ENCODE data around the gene SPCS2. TPM values are rescaled to one million over a fixed set of nuclear protein-coding genes. Genes with fewer than 3 reads are reported as not detected.

The SPCS2 gene
- 10 to 100 TPM in 3 of 4 donors, 1 to 10 TPM in 1; 6.4 to 59.9 (median 21.0) TPM for total RNA-seq

GRCh38 chr11:74948898-74949752 is at the start of gene SPCS2, which contains the start of gene XRRA1:
Gene SPCS2 (plus strand): TSS chr11:74949266. CDS start chr11:74949286, 20 bp downstream.
Gene XRRA1 (minus strand): TSS chr11:74949091. CDS start chr11:74940878, 8,213 bp downstream.
- no peaks in the 10 kb centered on the region for H3K36me3 ChIP-seq
- in situ Hi-C loops (cut with MboI; ENCODE audit: low pct_ligation_motif_present in 1 of 4, low pct_unique_long_range_greater_than_20kb in 1 of 4, low sequenced_read_pairs in 3 of 4) (loop anchor here in 3 of 4 donors (25.0 kb wide), 1 partner anchor 288 kb away; the partner anchor contains the start of gene TPBGL (in 3 of the 3)), intact Hi-C loops (cut with DNase I; ENCODE audit: low total_unique reads) (no loop called here)
- peak within 1 kb of the TSS; percentile 84 to 89 (median 86) for H3K27ac ChIP-seq
- peak; percentile 99 for DNase-seq
- H3K27me3 ChIP-seq: no peaks in the 10 kb centered on the region
- TF ChIP-seq POLR2AphosphoS5 (IDR thresholded peaks at IDR 0.05) (peak; percentile 91 to 94 (median 92)), EP300 (IDR thresholded peaks at IDR 0.05; ENCODE audit: low read depth) (no peak), CTCF (IDR thresholded peaks at IDR 0.05) (no peak), POLR2A (IDR thresholded peaks at IDR 0.05) (peak; percentile 84)
- peaks cover 11 to 54% (median 25%) of the 10 kb centered on the region in 4 donors for H3K4me1 ChIP-seq
- WGBS, 2 donors (ENCODE audit: low coverage in 1 of 2): 0 to 1% methylated on average over 5 to 61 of the region's 67 CpGs
- H3K4me3 ChIP-seq: peak within 1 kb of the TSS; percentile 72 to 97 (median 86)
- no peaks in the 10 kb centered on the region for H3K9me3 ChIP-seq

GRCh38 chr11:74902342-74902741 is 46.7 kb upstream of the SPCS2 start:
- no peaks in the 10 kb centered on the region for H3K27me3 ChIP-seq
- no peaks in the 10 kb centered on the region for H3K4me1 ChIP-seq
- H3K4me3 ChIP-seq: no peak overlapping the region
- H3K36me3 ChIP-seq: peaks cover 0 to 15% (median 0%) of the 10 kb centered on the region in 4 donors
- no peak for DNase-seq
- TF ChIP-seq POLR2A (IDR thresholded peaks at IDR 0.05) (no peak), EP300 (IDR thresholded peaks at IDR 0.05; ENCODE audit: low read depth) (no peak), POLR2AphosphoS5 (IDR thresholded peaks at IDR 0.05) (no peak), CTCF (IDR thresholded peaks at IDR 0.05) (no peak)
- peaks cover 25 to 40% of the 10 kb centered on the region in 2 donors for H3K9me3 ChIP-seq
- no peak overlapping the region for H3K27ac ChIP-seq
- 96% methylated on average over 4 of the region's 4 CpGs for WGBS, 2 donors (ENCODE audit: low coverage in 1 of 2)
- intact Hi-C loops (cut with DNase I; ENCODE audit: low total_unique reads) (no loop called here), in situ Hi-C loops (cut with MboI; ENCODE audit: low pct_ligation_motif_present in 1 of 4, low pct_unique_long_range_greater_than_20kb in 1 of 4, low sequenced_read_pairs in 3 of 4) (no loop called here)

GRCh38 chr11:74905326-74905725 is 43.7 kb upstream of the SPCS2 start:
- in situ Hi-C loops (cut with MboI; ENCODE audit: low pct_ligation_motif_present in 1 of 4, low pct_unique_long_range_greater_than_20kb in 1 of 4, low sequenced_read_pairs in 3 of 4) (no loop called here), intact Hi-C loops (cut with DNase I; ENCODE audit: low total_unique reads) (no loop called here)
- H3K4me3 ChIP-seq: no peak overlapping the region
- peaks cover 11 to 18% of the 10 kb centered on the region in 2 donors for H3K9me3 ChIP-seq
- H3K36me3 ChIP-seq: peaks cover 0 to 14% (median 0%) of the 10 kb centered on the region in 4 donors
- TF ChIP-seq EP300 (IDR thresholded peaks at IDR 0.05; ENCODE audit: low read depth) (no peak), POLR2AphosphoS5 (IDR thresholded peaks at IDR 0.05) (no peak), POLR2A (IDR thresholded peaks at IDR 0.05) (no peak), CTCF (IDR thresholded peaks at IDR 0.05) (no peak)
- no peak overlapping the region for H3K27ac ChIP-seq
- no peak for DNase-seq
- no peaks in the 10 kb centered on the region for H3K27me3 ChIP-seq
- WGBS, 2 donors (ENCODE audit: low coverage in 1 of 2): 77 to 83% methylated on average over 2 to 3 of the region's 3 CpGs
- no peaks in the 10 kb centered on the region for H3K4me1 ChIP-seq

- no peaks in the 10 kb centered on the region for H3K27me3 ChIP-seq
- H3K4me1 ChIP-seq: no peaks in the 10 kb centered on the region
- no peak overlapping the region for H3K27ac ChIP-seq
- 64 to 89% methylated on average over 4 of the region's 4 CpGs for WGBS, 2 donors (ENCODE audit: low coverage in 1 of 2)
- DNase-seq: no peak
- H3K36me3 ChIP-seq: peaks cover 0 to 6% (median 0%) of the 10 kb centered on the region in 4 donors
- no peak overlapping the region for H3K4me3 ChIP-seq
- in situ Hi-C loops (cut with MboI; ENCODE audit: low pct_ligation_motif_present in 1 of 4, low pct_unique_long_range_greater_than_20kb in 1 of 4, low sequenced_read_pairs in 3 of 4) (no loop called here), intact Hi-C loops (cut with DNase I; ENCODE audit: low total_unique reads) (no loop called here)
- TF ChIP-seq CTCF (IDR thresholded peaks at IDR 0.05): no peak
- TF ChIP-seq POLR2A (IDR thresholded peaks at IDR 0.05): no peak
- TF ChIP-seq POLR2AphosphoS5 (IDR thresholded peaks at IDR 0.05): no peak
- TF ChIP-seq EP300 (IDR thresholded peaks at IDR 0.05; ENCODE audit: low read depth): no peak
- H3K9me3 ChIP-seq: no peaks in the 10 kb centered on the region
Observed at GRCh38 chr11:74909385-74909784, 39.7 kb upstream of the SPCS2 start.

All from transverse colon (tissue), 4 donors.